ENCODE results near the gene DNAAF1. TPM values are rescaled to one million over a fixed set of nuclear protein-coding genes. Genes with fewer than 3 reads are reported as not detected.

DNAAF1 gene
- total and polyA plus RNA-seq, 2 experiments from 2014 or later: 0.42 TPM

- H3K9me3 Mint-ChIP-seq: no peaks in the 10 kb centered on the region
- H3K27me3 Mint-ChIP-seq (ENCODE audit: insufficient read depth, low read depth, poor library complexity): peaks cover 9% of the 10 kb centered on the region
- no peak overlapping the region for H3K27ac Mint-ChIP-seq
- no peaks in the 10 kb centered on the region for H3K27me3 ChIP-seq (ENCODE audit: insufficient read depth)
- H3K79me2 ChIP-seq (replicated peaks; ENCODE audit: insufficient read depth): peaks cover 31% of the 10 kb centered on the region
- H3K9me2 ChIP-seq (ENCODE audit: insufficient read depth): no peaks in the 10 kb centered on the region
- no peaks in the 10 kb centered on the region for H3F3A ChIP-seq (replicated peaks; ENCODE audit: low read depth)
- 0 out of 2 replicates have a peak, but pooled peaks cover 4% of the 10 kb centered on the region for H4K20me1 ChIP-seq (replicated peaks; ENCODE audit: insufficient read depth)
- H3K4me1 Mint-ChIP-seq: peaks cover 7% of the 10 kb centered on the region; the same call in 2 of the 3 replicates
- H3K27ac ChIP-seq (ENCODE audit: low read depth): no peak overlapping the region
- DNase-seq (ENCODE audit: low spot score) (no peak), ATAC-seq (no peak)
- peaks cover 49% of the 10 kb centered on the region for H3K36me3 Mint-ChIP-seq (ENCODE audit: low read depth)
- H3K4me2 ChIP-seq: no peak overlapping the region
- H3K4me3 ChIP-seq: no peak overlapping the region
- no peak overlapping the region for H3K4me3 Mint-ChIP-seq
- 0 out of 2 replicates have a peak, but pooled peaks cover 6% of the 10 kb centered on the region for H3K4me1 ChIP-seq (ENCODE audit: insufficient read depth)
- no peak overlapping the region for H2AFZ ChIP-seq
- no peak for TF ChIP-seq JUNB (IDR thresholded peaks at IDR 0.05; ENCODE audit: unreplicated experiment)
- TF ChIP-seq ZNF114 (CRISPR knock-in tag; IDR thresholded peaks at IDR 0.05): no peak
- no peak for TF ChIP-seq POLR2AphosphoS5 (IDR thresholded peaks at IDR 0.05; ENCODE audit: low read depth)
- TF ChIP-seq ETS1 (IDR thresholded peaks at IDR 0.05): no peak
- TF ChIP-seq CREB1 (CRISPR knock-in tag; IDR thresholded peaks at IDR 0.05; ENCODE audit: low read depth): no peak
- no peak for TF ChIP-seq EZH2 (IDR thresholded peaks at IDR 0.05; ENCODE audit: low read depth, unreplicated experiment)
- TF ChIP-seq STAT1 (IDR thresholded peaks at IDR 0.05; ENCODE audit: unreplicated experiment): no peak
- TF ChIP-seq REST (IDR thresholded peaks at IDR 0.05; ENCODE audit: unreplicated experiment): no peak
- TF ChIP-seq CTCF (conservative IDR thresholded peaks at IDR 0.05; ENCODE audit: low read depth in 2 of 2): no peak
- no peak for TF ChIP-seq ZNF462 (CRISPR knock-in tag; IDR thresholded peaks at IDR 0.05)
- TF ChIP-seq ZNF331 (CRISPR knock-in tag; IDR thresholded peaks at IDR 0.05; ENCODE audit: low read depth): no peak
- TF ChIP-seq NANOG (IDR thresholded peaks at IDR 0.05; ENCODE audit: borderline replicate concordance): no peak
- TF ChIP-seq EZH2phosphoT487 (IDR thresholded peaks at IDR 0.05; ENCODE audit: unreplicated experiment): no peak
- no peaks in the 10 kb centered on the region; the same call in 1 of the 2 replicates for H3K36me3 ChIP-seq (ENCODE audit: insufficient read depth)
Measured at GRCh38 chr16:84182104-84182503, 37.0 kb downstream of the DNAAF1 start.
